HTERT RPE-1 (cell line): ENCODE measurements around the gene CD300LB.

Experiments used
- in situ Hi-C: fragments of 300-500 bp; cut with MboI; formaldehyde crosslinking; loops from 4 replicates; pipeline ENCODE4 v1.14.3; 2020; ENCODE audit warnings: low sequenced_read_pairs

The CD300LB gene

GRCh38 chr17:74550602-74551001 is 19.3 kb upstream of the CD300LB start:
- in situ Hi-C loops = no loop called here

GRCh38 chr17:74549343-74549742 is 18.1 kb upstream of the CD300LB start:
- in situ Hi-C loops = no loop called here

GRCh38 chr17:74547736-74548135 is 16.5 kb upstream of the CD300LB start:
- in situ Hi-C loops = no loop called here

- in situ Hi-C loops = no loop called here
These were observed 16.0 kb upstream of the CD300LB start for GRCh38 chr17:74547264-74547663.

- in situ Hi-C loops = no loop called here
These were observed 15.3 kb upstream of the CD300LB start for GRCh38 chr17:74546586-74546985.

- in situ Hi-C loops = no loop called here
These were observed 14.6 kb upstream of the CD300LB start, which contains the start of gene CD300C for GRCh38 chr17:74545843-74546230. CD300C (minus strand) TSS chr17:74546115; CDS start chr17:74545782, 333 bp downstream.

- in situ Hi-C loops = no loop called here
These were observed 13.9 kb upstream of the CD300LB start for GRCh38 chr17:74544991-74545842.

GRCh38 chr17:74543891-74544760 is 12.9 kb upstream of the CD300LB start:
- in situ Hi-C loops = no loop called here

- in situ Hi-C loops = no loop called here
These were observed 12.1 kb upstream of the CD300LB start for GRCh38 chr17:74543406-74543805.

- in situ Hi-C loops = no loop called here
These were observed 11.6 kb upstream of the CD300LB start for GRCh38 chr17:74542727-74543383.

- in situ Hi-C loops = no loop called here
These were observed 10.9 kb upstream of the CD300LB start for GRCh38 chr17:74542166-74542565.

GRCh38 chr17:74541176-74542111 is 10.2 kb upstream of the CD300LB start:
- in situ Hi-C loops = no loop called here

GRCh38 chr17:74539281-74539820 is 8.1 kb upstream of the CD300LB start:
- in situ Hi-C loops = no loop called here

GRCh38 chr17:74536890-74537289 is 5.6 kb upstream of the CD300LB start:
- in situ Hi-C loops = no loop called here

- in situ Hi-C loops = no loop called here
These were observed 840 bp upstream of the CD300LB start for GRCh38 chr17:74532115-74532514.

- in situ Hi-C loops = no loop called here
These were observed 484 bp downstream of the CD300LB start for GRCh38 chr17:74530831-74531150.

- in situ Hi-C loops = no loop called here
These were observed 2.0 kb downstream of the CD300LB start for GRCh38 chr17:74529243-74529642.

GRCh38 chr17:74528491-74529199 is 2.6 kb downstream of the CD300LB start:
- in situ Hi-C loops = no loop called here

GRCh38 chr17:74527756-74528155 is 3.5 kb downstream of the CD300LB start:
- in situ Hi-C loops = no loop called here
